Suprapubic skin (tissue), 4 donors: ENCODE measurements around the gene TRPV3.
"Not testable (repeated sequence)": the region's sequence is repeated elsewhere in the genome, so short reads cannot be mapped to it uniquely, and the experiment has no call there.

ENCODE experiments used
- POLR2A ChIP-seq, 2 donors: fragments of 450-650 bp; IDR thresholded peaks; one replicate each; pipeline ENCODE4 v1.6.1; 2017; ENCODE audit warnings: antibody characterized with exemption in 2 of 2, mild to moderate bottlenecking in 2 of 2, moderate library complexity in 2 of 2
- POLR2AphosphoS5 ChIP-seq, 3 donors: sonication (generic); formaldehyde crosslinking; IDR thresholded peaks; one replicate each; pipeline ENCODE4 v1.6.1; 2017; ENCODE audit warnings: antibody characterized with exemption in 3 of 3
- TF ChIP-seq, protein P1 (sequence below), 2 donors: fragments of 200-600 bp in 1 of 2; fragments of 450-650 bp in 1 of 2; sonication (generic) in 1 of 2; IDR thresholded peaks; one replicate each; pipeline ENCODE4 v1.5.1; 2016 to 2019; ENCODE audit warnings: antibody characterized with exemption in 2 of 2, mild to moderate bottlenecking in 1 of 2, moderate library complexity in 1 of 2

DNA sequence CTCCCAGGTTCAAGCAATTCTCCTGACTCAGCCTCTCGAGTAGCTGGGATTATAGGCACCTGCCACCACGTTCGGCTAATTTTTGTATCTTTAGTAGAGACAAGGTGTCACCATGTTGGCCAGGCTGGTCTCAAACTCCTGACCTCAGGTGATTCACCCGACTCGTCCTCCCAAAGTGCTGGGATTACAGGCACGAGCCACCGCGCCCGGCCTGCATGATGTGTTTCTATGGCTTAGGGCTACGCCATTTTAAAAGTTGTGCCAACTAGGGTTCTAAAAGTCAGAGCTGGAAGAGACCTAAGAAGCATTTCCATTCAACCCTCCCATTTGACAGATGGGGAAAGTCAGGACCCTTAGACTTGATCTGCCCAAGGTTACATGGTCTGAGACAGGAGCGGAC lies 43.4 kb downstream of the TRPV3 start:
- TF ChIP-seq POLR2A, POLR2AphosphoS5 (IDR thresholded peaks at IDR 0.05): not testable (repeated sequence)
- TF ChIP-seq, protein P1, sequence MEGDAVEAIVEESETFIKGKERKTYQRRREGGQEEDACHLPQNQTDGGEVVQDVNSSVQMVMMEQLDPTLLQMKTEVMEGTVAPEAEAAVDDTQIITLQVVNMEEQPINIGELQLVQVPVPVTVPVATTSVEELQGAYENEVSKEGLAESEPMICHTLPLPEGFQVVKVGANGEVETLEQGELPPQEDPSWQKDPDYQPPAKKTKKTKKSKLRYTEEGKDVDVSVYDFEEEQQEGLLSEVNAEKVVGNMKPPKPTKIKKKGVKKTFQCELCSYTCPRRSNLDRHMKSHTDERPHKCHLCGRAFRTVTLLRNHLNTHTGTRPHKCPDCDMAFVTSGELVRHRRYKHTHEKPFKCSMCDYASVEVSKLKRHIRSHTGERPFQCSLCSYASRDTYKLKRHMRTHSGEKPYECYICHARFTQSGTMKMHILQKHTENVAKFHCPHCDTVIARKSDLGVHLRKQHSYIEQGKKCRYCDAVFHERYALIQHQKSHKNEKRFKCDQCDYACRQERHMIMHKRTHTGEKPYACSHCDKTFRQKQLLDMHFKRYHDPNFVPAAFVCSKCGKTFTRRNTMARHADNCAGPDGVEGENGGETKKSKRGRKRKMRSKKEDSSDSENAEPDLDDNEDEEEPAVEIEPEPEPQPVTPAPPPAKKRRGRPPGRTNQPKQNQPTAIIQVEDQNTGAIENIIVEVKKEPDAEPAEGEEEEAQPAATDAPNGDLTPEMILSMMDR (IDR thresholded peaks at IDR 0.05), result not testable (repeated sequence)
